Upper lobe of left lung (tissue), 6 donors: ENCODE measurements around the gene SYNDIG1L. TPM values are rescaled to one million over a fixed set of nuclear protein-coding genes. Genes with fewer than 3 reads are reported as not detected.
"Not testable (repeated sequence)": the region's sequence is repeated elsewhere in the genome, so short reads cannot be mapped to it uniquely, and the experiment has no call there.

Experiments used
- ATAC-seq, 2 donors: fragments of 200-7000 bp; cut with Tn5 transposase; one replicate each; pipeline ENCODE4 v1.9.1; 2022; ENCODE audit warnings: mild to moderate bottlenecking in 2 of 2, moderate library complexity in 2 of 2; ENCODE audit not compliant: low FRiP score in 2 of 2
- DNase-seq, 2 donors: peaks; one replicate each; pipeline ENCODE4 v3.0.0-alpha.2; 2019 to 2020
- H3K27ac ChIP-seq, 4 donors: fragments of 200-600 bp; sonication (generic); one replicate each; pipeline ENCODE4 v1.5.1; 2016 to 2019
- H3K27me3 ChIP-seq, 4 donors: fragments of 200-600 bp; sonication (generic); one replicate each; pipeline ENCODE4 v1.5.1; 2017 to 2019
- H3K36me3 ChIP-seq, 4 donors: fragments of 200-600 bp; sonication (generic); one replicate each; pipeline ENCODE4 v1.5.1; 2016 to 2019
- H3K4me1 ChIP-seq, 4 donors: fragments of 200-600 bp; sonication (generic); one replicate each; pipeline ENCODE4 v1.5.1; 2018 to 2019
- H3K4me3 ChIP-seq, 4 donors: fragments of 200-600 bp; sonication (generic); one replicate each; pipeline ENCODE4 v1.5.1; 2017 to 2019; ENCODE audit warnings: mild to moderate bottlenecking in 2 of 4, moderate library complexity in 1 of 4
- H3K9me3 ChIP-seq, 4 donors: fragments of 200-600 bp; sonication (generic); one replicate each; pipeline ENCODE4 v1.5.1; 2018 to 2019
- EP300 ChIP-seq, 4 donors: sonication (generic); formaldehyde crosslinking; IDR thresholded peaks; one replicate each; pipeline ENCODE4 v1.5.1; 2017; ENCODE audit warnings: antibody characterized with exemption in 4 of 4, control low read depth in 2 of 4
- POLR2A ChIP-seq, 4 donors: fragments of 450-650 bp; IDR thresholded peaks; one replicate each; pipeline ENCODE4 v1.5.1; 2016 to 2017; ENCODE audit warnings: antibody characterized with exemption in 4 of 4, mild to moderate bottlenecking in 2 of 4
- POLR2AphosphoS5 ChIP-seq, 2 donors: sonication (generic); formaldehyde crosslinking; IDR thresholded peaks; one replicate each; pipeline ENCODE4 v1.5.1; 2017; ENCODE audit warnings: antibody characterized with exemption in 2 of 2
- WGBS, 2 donors: methylation state at CpG; one replicate each; pipeline ENCODE4 v1.1.5; 2017 to 2018; 5-methylcytosine and 5-hydroxymethylcytosine counted together
- total RNA-seq, 6 donors: library from RNA; depleted of rRNA in 4 of 6; stranded (reverse); fragments of >200 nt in 4 of 6; gene quantifications; one replicate each; pipeline versions ENCODE4 v1.1.0 to v1.2.1, GENCODE V29; 2016 to 2021
- TF ChIP-seq, protein P1 (sequence below), 6 experiments: fragments of 450-650 bp in 4 of 6; fragments of 200-600 bp in 2 of 6; sonication (generic) in 2 of 6; IDR thresholded peaks; one replicate each; pipeline ENCODE4 v1.5.1; 2016 to 2019; ENCODE audit warnings: antibody characterized with exemption in 6 of 6
- donor health status: DM: no; HTN: no; CAD: no; lungs with moderate emphysema.
- donor health status: DM: no; HTN: yes; CAD: no; lungs with severe emphysema.

The SYNDIG1L gene
- total RNA-seq, 6 donors from 2014 or later: 0.88 to 10.5 (median 2.8) TPM

DNA sequence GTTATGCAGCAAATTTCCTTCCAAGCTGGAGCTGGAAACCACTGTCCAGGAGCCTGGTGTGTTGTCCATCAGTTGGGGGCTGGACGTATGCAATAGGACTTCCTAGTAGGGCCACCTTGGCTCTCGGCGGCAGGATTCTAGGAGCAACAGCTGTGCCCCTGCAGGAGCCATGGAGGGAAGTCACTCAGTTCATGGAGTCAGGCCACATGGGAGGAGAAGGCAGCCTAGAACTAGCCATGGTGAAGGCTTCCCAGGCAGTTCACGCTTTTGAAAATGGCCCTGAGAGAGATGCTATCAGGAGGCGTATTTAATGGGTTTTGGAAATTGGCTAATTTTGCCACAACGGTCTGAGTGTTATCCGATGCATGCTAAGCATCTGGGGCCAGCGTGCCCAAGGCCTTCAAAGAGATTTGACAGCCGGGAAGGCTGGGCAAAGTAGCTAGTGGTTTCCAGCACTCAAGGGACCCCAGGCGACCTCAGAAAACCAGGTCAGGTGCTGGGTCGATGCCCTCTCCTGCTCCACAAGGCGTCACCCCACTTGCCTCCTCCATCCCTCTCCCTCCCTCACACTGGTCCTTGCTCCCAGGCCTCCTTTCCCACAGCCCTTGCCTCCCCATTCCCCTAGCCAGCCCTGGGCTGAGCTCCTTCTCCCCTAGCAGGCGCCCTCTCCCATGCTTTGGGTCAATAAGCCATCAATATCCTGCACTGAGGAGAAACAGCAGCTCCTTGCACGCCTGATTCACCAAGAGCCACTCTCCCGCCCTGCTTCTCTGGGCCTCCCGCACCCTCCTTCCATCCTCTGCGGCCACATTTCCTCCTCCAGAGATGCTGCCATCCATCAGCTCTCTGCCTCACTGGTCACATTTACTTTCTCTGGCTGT, 30.9 kb upstream of the SYNDIG1L start:
- Histone ChIP-seq H3K27ac (no peak overlapping the region), H3K27me3 (no peaks in the 10 kb centered on the region), H3K36me3 (no peaks in the 10 kb centered on the region), H3K9me3 (no peaks in the 10 kb centered on the region), H3K4me1 (no peaks in the 10 kb centered on the region), H3K4me3 (no peak overlapping the region)
- WGBS, 2 donors: 80 to 90% methylated on average over 17 of the region's 17 CpGs
- TF ChIP-seq, protein P1, sequence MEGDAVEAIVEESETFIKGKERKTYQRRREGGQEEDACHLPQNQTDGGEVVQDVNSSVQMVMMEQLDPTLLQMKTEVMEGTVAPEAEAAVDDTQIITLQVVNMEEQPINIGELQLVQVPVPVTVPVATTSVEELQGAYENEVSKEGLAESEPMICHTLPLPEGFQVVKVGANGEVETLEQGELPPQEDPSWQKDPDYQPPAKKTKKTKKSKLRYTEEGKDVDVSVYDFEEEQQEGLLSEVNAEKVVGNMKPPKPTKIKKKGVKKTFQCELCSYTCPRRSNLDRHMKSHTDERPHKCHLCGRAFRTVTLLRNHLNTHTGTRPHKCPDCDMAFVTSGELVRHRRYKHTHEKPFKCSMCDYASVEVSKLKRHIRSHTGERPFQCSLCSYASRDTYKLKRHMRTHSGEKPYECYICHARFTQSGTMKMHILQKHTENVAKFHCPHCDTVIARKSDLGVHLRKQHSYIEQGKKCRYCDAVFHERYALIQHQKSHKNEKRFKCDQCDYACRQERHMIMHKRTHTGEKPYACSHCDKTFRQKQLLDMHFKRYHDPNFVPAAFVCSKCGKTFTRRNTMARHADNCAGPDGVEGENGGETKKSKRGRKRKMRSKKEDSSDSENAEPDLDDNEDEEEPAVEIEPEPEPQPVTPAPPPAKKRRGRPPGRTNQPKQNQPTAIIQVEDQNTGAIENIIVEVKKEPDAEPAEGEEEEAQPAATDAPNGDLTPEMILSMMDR (IDR thresholded peaks at IDR 0.05): no peak
- TF ChIP-seq POLR2A (IDR thresholded peaks at IDR 0.05) (no peak), POLR2AphosphoS5 (IDR thresholded peaks at IDR 0.05) (no peak), EP300 (IDR thresholded peaks at IDR 0.05) (no peak)
- ATAC-seq (no peak), DNase-seq (no peak)

DNA sequence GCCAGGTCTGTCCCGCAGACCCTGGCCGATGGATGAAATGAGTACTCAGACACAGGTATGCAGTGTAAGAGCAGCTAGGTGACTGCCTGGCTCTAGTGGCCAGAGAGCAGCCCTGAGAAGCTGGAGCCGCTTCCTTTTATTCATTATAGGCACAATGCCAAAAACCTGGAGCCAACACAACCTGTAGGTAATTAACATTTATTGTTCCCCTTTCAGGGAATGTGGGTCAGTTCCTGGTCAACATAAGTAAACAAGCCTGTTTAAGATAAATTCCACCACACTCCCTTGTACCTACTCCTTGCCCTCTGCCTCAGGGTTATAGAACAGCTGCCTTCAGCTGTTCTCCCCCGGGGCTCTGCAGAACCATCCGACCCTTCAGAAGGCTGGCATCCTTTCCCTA, 28.4 kb upstream of the SYNDIG1L start:
- WGBS, 2 donors: 82 to 85% methylated on average over 5 of the region's 5 CpGs

DNA sequence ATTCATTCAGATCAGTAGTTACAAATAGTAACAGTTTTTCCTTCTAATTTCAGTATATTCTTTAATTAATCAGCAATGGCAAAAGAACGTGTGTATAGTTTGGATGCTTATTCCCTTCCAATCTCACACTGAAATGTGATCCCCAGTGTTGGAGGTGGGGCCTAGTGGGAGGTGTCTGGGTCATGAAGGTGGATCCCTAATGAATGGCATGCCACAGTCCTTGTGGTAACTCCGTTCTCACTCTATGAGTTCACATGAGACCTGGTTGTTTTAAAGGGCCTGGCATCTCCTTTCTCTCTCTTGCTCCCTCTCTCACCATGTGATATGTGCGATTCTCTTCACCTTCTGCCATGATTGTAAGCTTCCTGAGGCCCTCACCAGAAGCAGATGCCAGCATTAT, 18.9 kb upstream of the SYNDIG1L start:
- Histone ChIP-seq H3K4me3 (no peak overlapping the region), H3K4me1 (no peaks in the 10 kb centered on the region), H3K36me3 (no peaks in the 10 kb centered on the region), H3K9me3 (no peaks in the 10 kb centered on the region), H3K27me3 (no peaks in the 10 kb centered on the region), H3K27ac (no peak overlapping the region)
- DNase-seq (no peak), ATAC-seq (no peak)
- 50 to 51% methylated on average over 3 of the region's 3 CpGs for WGBS, 2 donors
- TF ChIP-seq EP300 (IDR thresholded peaks at IDR 0.05) (no peak), POLR2AphosphoS5 (IDR thresholded peaks at IDR 0.05) (no peak), POLR2A (IDR thresholded peaks at IDR 0.05) (no peak)
- TF ChIP-seq, protein P1 (IDR thresholded peaks at IDR 0.05): no peak

More for the DNA sequence above, 28.4 kb upstream of the SYNDIG1L start:
- not testable (repeated sequence) for H3K9me3 ChIP-seq, ATAC-seq, H3K4me3 ChIP-seq, H3K27ac ChIP-seq, H3K36me3 ChIP-seq, DNase-seq, H3K4me1 ChIP-seq, H3K27me3 ChIP-seq

DNA sequence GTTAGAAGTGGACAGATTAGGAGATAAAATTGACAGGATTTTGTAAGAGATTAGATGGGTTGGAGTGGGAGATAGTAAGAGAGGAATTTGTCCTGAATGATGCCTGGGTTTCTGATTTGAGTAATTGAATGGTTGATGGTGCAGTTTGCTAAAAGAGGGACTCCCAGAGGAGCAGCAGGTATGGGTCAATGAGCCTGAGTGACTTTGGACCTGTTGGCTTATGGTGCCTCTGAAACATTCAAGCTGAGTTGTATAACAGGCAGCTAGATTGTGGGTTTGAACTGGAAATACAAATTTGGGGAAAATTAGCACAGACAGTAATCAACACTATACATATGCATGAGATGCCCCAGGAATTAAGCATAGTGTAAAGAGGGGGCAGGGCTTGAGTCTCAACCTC, 16.7 kb upstream of the SYNDIG1L start:
- Histone ChIP-seq H3K4me1 (no peaks in the 10 kb centered on the region), H3K9me3 (no peaks in the 10 kb centered on the region), H3K27me3 (no peaks in the 10 kb centered on the region), H3K27ac (no peak overlapping the region), H3K4me3 (no peak overlapping the region), H3K36me3 (no peaks in the 10 kb centered on the region)
- TF ChIP-seq POLR2A (IDR thresholded peaks at IDR 0.05) (no peak), POLR2AphosphoS5 (IDR thresholded peaks at IDR 0.05) (no peak), EP300 (IDR thresholded peaks at IDR 0.05) (no peak)
- TF ChIP-seq, protein P1 (IDR thresholded peaks at IDR 0.05): no peak
- no peak for DNase-seq
- no peak for ATAC-seq

DNA sequence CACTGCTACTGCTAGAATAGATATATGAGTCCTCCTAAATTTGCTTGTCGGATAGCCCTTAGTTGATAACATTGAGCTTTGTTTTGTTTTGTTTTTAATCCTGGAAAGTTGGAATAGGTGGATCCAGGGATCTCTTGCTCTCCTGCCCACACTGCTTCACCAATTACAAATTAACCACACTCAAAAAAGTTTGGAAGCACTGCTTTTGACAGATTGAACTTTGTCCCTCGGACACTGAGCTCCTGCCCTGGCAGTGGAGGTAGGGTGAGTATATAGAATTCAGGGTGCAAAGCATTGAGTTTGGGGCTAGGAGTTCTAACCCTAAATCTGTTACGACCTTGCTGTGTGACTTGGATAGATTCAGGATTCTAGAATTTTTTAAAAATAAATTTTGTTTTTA, 15.1 kb upstream of the SYNDIG1L start:
- Histone ChIP-seq H3K4me1 (no peaks in the 10 kb centered on the region), H3K27me3 (no peaks in the 10 kb centered on the region), H3K9me3 (no peaks in the 10 kb centered on the region), H3K4me3 (no peak overlapping the region), H3K36me3 (no peaks in the 10 kb centered on the region), H3K27ac (no peak overlapping the region)
- ATAC-seq (no peak), DNase-seq (no peak)
- WGBS, 2 donors: 83 to 93% methylated on average over 3 of the region's 3 CpGs
- TF ChIP-seq EP300 (IDR thresholded peaks at IDR 0.05) (no peak), POLR2AphosphoS5 (IDR thresholded peaks at IDR 0.05) (no peak), POLR2A (IDR thresholded peaks at IDR 0.05) (no peak)
- TF ChIP-seq, protein P1 (IDR thresholded peaks at IDR 0.05): no peak
